ENCODE measurements around the gene ANO1. TPM values are rescaled to one million over a fixed set of nuclear protein-coding genes. Genes with fewer than 3 reads are reported as not detected.
A peak's percentile ranks its signal among the peaks of the same experiment; 100 is the strongest.

The ANO1 gene
- total RNA-seq, 1 experiment from 2014 or later, result 184 TPM

- no TSS peak for BruUV-seq (replicated peaks)
- intact Hi-C loops (cut with micrococcal nuclease), result no loop called here
- H3K4me1 ChIP-seq (ENCODE audit: insufficient read depth, low read length), result peaks cover 48% of the 10 kb centered on the region
These were observed 12.6 kb upstream of the ANO1 start for GRCh38 chr11:70065318-70066135.

GRCh38 chr11:70066136-70066520 lies 12.0 kb upstream of the ANO1 start:
- Histone ChIP-seq H3K9me2 (replicated peaks; ENCODE audit: low read length) (no peaks in the 10 kb centered on the region), H3K9me3 (ENCODE audit: low read length) (no peaks in the 10 kb centered on the region), H3F3A (ENCODE audit: low read length, unreplicated experiment) (no peaks in the 10 kb centered on the region), H3K4me2 (ENCODE audit: low read length) (no peak overlapping the region), H3K79me2 (ENCODE audit: low read length) (no peaks in the 10 kb centered on the region), H3K27me3 (ENCODE audit: low read length) (no peaks in the 10 kb centered on the region), H3K27ac (ENCODE audit: low read length) (no peak overlapping the region), H4K20me1 (ENCODE audit: low read length) (no peaks in the 10 kb centered on the region), H3K4me1 (ENCODE audit: insufficient read depth, low read length) (peaks cover 48% of the 10 kb centered on the region), H2AFZ (ENCODE audit: low read length) (no peak overlapping the region), H3K36me3 (ENCODE audit: low read depth, low read length) (no peaks in the 10 kb centered on the region), H3K9ac (ENCODE audit: low read length) (no peak overlapping the region), H3K4me3 (ENCODE audit: low read length) (no peak overlapping the region)
- POLR2A ChIA-PET (ENCODE audit: unreplicated experiment), result no interaction called here
- ATAC-seq, result no peak
- no peak for DNase-seq
- no peak for TF ChIP-seq EZH2phosphoT487 (IDR thresholded peaks at IDR 0.05; ENCODE audit: borderline replicate concordance, low read length)
- TF ChIP-seq CTCF (conservative IDR thresholded peaks at IDR 0.05; ENCODE audit: low read depth, low read length), result no peak
- no peak for TF ChIP-seq EZH2 (IDR thresholded peaks at IDR 0.05; ENCODE audit: low read length, unreplicated experiment)
- intact Hi-C loops (cut with micrococcal nuclease), result no loop called here
- CTCF ChIA-PET, result no interaction called here
- BruUV-seq (replicated peaks), result no TSS peak

More at GRCh38 chr11:70065318-70066135, 12.6 kb upstream of the ANO1 start:
- POLR2A ChIA-PET (ENCODE audit: unreplicated experiment), result no interaction called here
- Histone ChIP-seq H3K27ac (ENCODE audit: low read length) (peak overlapping the region; percentile 87; the same call in 1 of the 2 replicates), H2AFZ (ENCODE audit: low read length) (no peak overlapping the region), H3K9ac (ENCODE audit: low read length) (no peak overlapping the region), H3K9me2 (replicated peaks; ENCODE audit: low read length) (no peaks in the 10 kb centered on the region), H3K4me3 (ENCODE audit: low read length) (no peak overlapping the region), H3K9me3 (ENCODE audit: low read length) (no peaks in the 10 kb centered on the region), H3F3A (ENCODE audit: low read length, unreplicated experiment) (no peaks in the 10 kb centered on the region), H3K27me3 (ENCODE audit: low read length) (no peaks in the 10 kb centered on the region), H3K4me2 (ENCODE audit: low read length) (no peak overlapping the region), H4K20me1 (ENCODE audit: low read length) (no peaks in the 10 kb centered on the region), H3K36me3 (ENCODE audit: low read depth, low read length) (no peaks in the 10 kb centered on the region), H3K79me2 (ENCODE audit: low read length) (no peaks in the 10 kb centered on the region)
- no peak for DNase-seq
- no peak for TF ChIP-seq EZH2 (IDR thresholded peaks at IDR 0.05; ENCODE audit: low read length, unreplicated experiment)
- no peak for TF ChIP-seq EZH2phosphoT487 (IDR thresholded peaks at IDR 0.05; ENCODE audit: borderline replicate concordance, low read length)
- no peak for TF ChIP-seq CTCF (conservative IDR thresholded peaks at IDR 0.05; ENCODE audit: low read depth, low read length)
- CTCF ChIA-PET, result no interaction called here
- no peak for ATAC-seq

- no TSS peak for BruUV-seq (replicated peaks)
- DNase-seq (no peak), ATAC-seq (no peak)
- intact Hi-C loops (cut with micrococcal nuclease), result no loop called here
- no peaks in the 10 kb centered on the region for H4K20me1 ChIP-seq (ENCODE audit: low read length)
- TF ChIP-seq EZH2phosphoT487 (IDR thresholded peaks at IDR 0.05; ENCODE audit: borderline replicate concordance, low read length) (no peak), CTCF (conservative IDR thresholded peaks at IDR 0.05; ENCODE audit: low read depth, low read length) (no peak), EZH2 (IDR thresholded peaks at IDR 0.05; ENCODE audit: low read length, unreplicated experiment) (no peak)
- no peak overlapping the region for H3K27ac ChIP-seq (ENCODE audit: low read length)
- H3K9me3 ChIP-seq (ENCODE audit: low read length), result no peaks in the 10 kb centered on the region
- no peak overlapping the region for H3K4me2 ChIP-seq (ENCODE audit: low read length)
- H3K4me3 ChIP-seq (ENCODE audit: low read length), result no peak overlapping the region
- ChIA-PET CTCF (no interaction called here), POLR2A (ENCODE audit: unreplicated experiment) (no interaction called here)
- no peaks in the 10 kb centered on the region for H3K36me3 ChIP-seq (ENCODE audit: low read depth, low read length)
- no peaks in the 10 kb centered on the region for H3K27me3 ChIP-seq (ENCODE audit: low read length)
- peaks cover 48% of the 10 kb centered on the region for H3K4me1 ChIP-seq (ENCODE audit: insufficient read depth, low read length)
- no peak overlapping the region for H3K9ac ChIP-seq (ENCODE audit: low read length)
- H3K79me2 ChIP-seq (ENCODE audit: low read length), result no peaks in the 10 kb centered on the region
- H2AFZ ChIP-seq (ENCODE audit: low read length), result no peak overlapping the region
- H3K9me2 ChIP-seq (replicated peaks; ENCODE audit: low read length), result no peaks in the 10 kb centered on the region
- no peaks in the 10 kb centered on the region for H3F3A ChIP-seq (ENCODE audit: low read length, unreplicated experiment)
These were observed 11.5 kb upstream of the ANO1 start for GRCh38 chr11:70066628-70067027.

All from PC-3 (cell line).